NCI-H2029 (cell line): ENCODE data around the gene SGTB.
A peak's percentile ranks its signal among the peaks of the same experiment; 100 is the strongest.
"Not testable (repeated sequence)": the region's sequence is repeated elsewhere in the genome, so short reads cannot be mapped to it uniquely, and the experiment has no call there.

ENCODE experiments used
- DNase-seq: peaks from one replicate; lab custom pipeline; 2025; lab: John Stamatoyannopoulos, UW

SGTB gene

GRCh38 chr5:65734196-65734775 is 12.4 kb upstream of the SGTB start:
- DNase-seq: not testable (repeated sequence)

GRCh38 chr5:65732046-65732445 is 10.1 kb upstream of the SGTB start:
- DNase-seq: not testable (repeated sequence)

GRCh38 chr5:65730910-65731309 is 9.0 kb upstream of the SGTB start:
- no peak for DNase-seq

- no peak for DNase-seq
Observed at GRCh38 chr5:65728218-65728617, 6.3 kb upstream of the SGTB start.

- DNase-seq: no peak
Observed at GRCh38 chr5:65727491-65728156, 5.7 kb upstream of the SGTB start.

- DNase-seq: peak; percentile 26
Observed at GRCh38 chr5:65722575-65723403, 880 bp upstream of the SGTB start.

- peak; percentile 17 for DNase-seq
Observed at GRCh38 chr5:65721050-65721719, 724 bp downstream of the SGTB start.

- DNase-seq: no peak
Observed at GRCh38 chr5:65718576-65719310, 3.2 kb downstream of the SGTB start.

GRCh38 chr5:65708145-65708544 is 13.8 kb downstream of the SGTB start:
- no peak for DNase-seq

- no peak for DNase-seq
Observed at GRCh38 chr5:65707663-65708062, 14.2 kb downstream of the SGTB start.

- no peak for DNase-seq
Observed at GRCh38 chr5:65704621-65705239, 17.2 kb downstream of the SGTB start.

GRCh38 chr5:65702036-65702435 is 19.9 kb downstream of the SGTB start:
- DNase-seq: no peak

GRCh38 chr5:65699338-65699737 is 22.6 kb downstream of the SGTB start:
- no peak for DNase-seq

GRCh38 chr5:65696892-65697291 is 25.0 kb downstream of the SGTB start:
- DNase-seq: no peak

GRCh38 chr5:65695896-65696295 is 26.0 kb downstream of the SGTB start:
- DNase-seq: no peak

- no peak for DNase-seq
Observed at GRCh38 chr5:65695162-65695755, 26.6 kb downstream of the SGTB start.

- DNase-seq: no peak
Observed at GRCh38 chr5:65693121-65693520, 28.8 kb downstream of the SGTB start.

GRCh38 chr5:65682148-65682547 is 39.8 kb downstream of the SGTB start:
- DNase-seq: no peak

- not testable (repeated sequence) for DNase-seq
Observed at GRCh38 chr5:65676056-65676455, 45.9 kb downstream of the SGTB start.

GRCh38 chr5:65674749-65675148 is 47.2 kb downstream of the SGTB start:
- DNase-seq: no peak

GRCh38 chr5:65672796-65673195 is 49.1 kb downstream of the SGTB start:
- no peak for DNase-seq
